HUES64 (cell line): Measurements from ENCODE around the gene OR5P2. TPM values are rescaled to one million over a fixed set of nuclear protein-coding genes. Genes with fewer than 3 reads are reported as not detected.
"Not testable (repeated sequence)": the region's sequence is repeated elsewhere in the genome, so short reads cannot be mapped to it uniquely, and the experiment has no call there.

ENCODE experiments used
- H3K27ac ChIP-seq: 2 replicates; pipeline ENCODE4 v1.7.0; 2013; ENCODE audit warnings: low read depth, low read length, inconsistent platforms
- H3K27me3 ChIP-seq: 2 replicates; pipeline ENCODE4 v1.6.1; 2013; ENCODE audit warnings: mild to moderate bottlenecking, low read length; ENCODE audit not compliant: insufficient read depth
- H3K36me3 ChIP-seq: 2 replicates; pipeline ENCODE4 v1.6.1; 2013; ENCODE audit warnings: mild to moderate bottlenecking, low read length; ENCODE audit not compliant: insufficient read depth
- H3K4me1 ChIP-seq: 2 replicates; pipeline ENCODE4 v1.6.1; 2013; ENCODE audit warnings: mild to moderate bottlenecking, low read length, moderate library complexity; ENCODE audit not compliant: insufficient read depth
- H3K4me3 ChIP-seq: 2 replicates; pipeline ENCODE4 v1.5.1; 2013; ENCODE audit warnings: mild to moderate bottlenecking, low read length, moderate library complexity
- H3K9ac ChIP-seq: 2 replicates; pipeline ENCODE4 v1.6.1; 2013; ENCODE audit warnings: mild to moderate bottlenecking, low read depth, low read length
- H3K9me3 ChIP-seq: 2 replicates; pipeline ENCODE4 v1.6.1; 2013; ENCODE audit warnings: low read depth, low read length; ENCODE audit not compliant: insufficient read depth
- WGBS: fragments of 150-250, 120-280 bp; methylation state at CpG from one replicate; pipeline ENCODE4 v1.1.7; 2013; ENCODE audit warnings: missing lambda C conversion rate; 5-methylcytosine and 5-hydroxymethylcytosine counted together
- polyA plus RNA-seq, 2 experiments: library from polyadenylated mRNA; stranded (reverse); fragments of 50-300 nt; gene quantifications; one replicate each; pipeline ENCODE4 v1.2.3, GENCODE V29; 2013

Gene OR5P2, protein sequence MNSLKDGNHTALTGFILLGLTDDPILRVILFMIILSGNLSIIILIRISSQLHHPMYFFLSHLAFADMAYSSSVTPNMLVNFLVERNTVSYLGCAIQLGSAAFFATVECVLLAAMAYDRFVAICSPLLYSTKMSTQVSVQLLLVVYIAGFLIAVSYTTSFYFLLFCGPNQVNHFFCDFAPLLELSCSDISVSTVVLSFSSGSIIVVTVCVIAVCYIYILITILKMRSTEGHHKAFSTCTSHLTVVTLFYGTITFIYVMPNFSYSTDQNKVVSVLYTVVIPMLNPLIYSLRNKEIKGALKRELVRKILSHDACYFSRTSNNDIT
- polyA plus RNA-seq (2013, experiment 1 of 2) = not detected
- not detected for polyA plus RNA-seq (2013, experiment 2 of 2)

DNA sequence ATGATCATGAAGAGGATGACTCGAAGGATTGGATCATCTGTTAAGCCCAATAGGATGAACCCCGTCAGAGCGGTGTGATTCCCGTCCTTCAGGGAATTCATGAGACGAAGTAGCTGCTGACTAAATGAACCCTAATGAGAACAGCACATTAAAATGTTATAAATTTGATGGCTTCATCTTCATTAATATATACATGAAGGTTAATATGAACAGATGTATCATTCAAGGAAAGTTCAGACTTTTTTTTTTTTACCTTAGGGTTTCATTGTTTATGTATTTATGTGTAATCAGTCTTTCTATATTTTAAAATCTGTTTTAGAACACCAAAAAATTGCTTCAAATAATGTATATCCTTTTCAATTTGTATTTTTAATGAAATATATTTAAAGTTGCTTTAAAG is at the start of gene OR5P2:
OR5P2 (minus strand) TSS at position 101 of the 400 bp plus-strand sequence; CDS start at position 101, 0 bp downstream.
- 95% methylated on average over 5 of the region's 5 CpGs for WGBS
- Histone ChIP-seq H3K4me1 (no peaks in the 10 kb centered on the region), H3K27me3 (no peaks in the 10 kb centered on the region), H3K36me3 (no peaks in the 10 kb centered on the region), H3K27ac (no peak within 1 kb of the TSS), H3K9me3 (no peaks in the 10 kb centered on the region), H3K9ac (no peak within 1 kb of the TSS), H3K4me3 (no peak within 1 kb of the TSS)

DNA sequence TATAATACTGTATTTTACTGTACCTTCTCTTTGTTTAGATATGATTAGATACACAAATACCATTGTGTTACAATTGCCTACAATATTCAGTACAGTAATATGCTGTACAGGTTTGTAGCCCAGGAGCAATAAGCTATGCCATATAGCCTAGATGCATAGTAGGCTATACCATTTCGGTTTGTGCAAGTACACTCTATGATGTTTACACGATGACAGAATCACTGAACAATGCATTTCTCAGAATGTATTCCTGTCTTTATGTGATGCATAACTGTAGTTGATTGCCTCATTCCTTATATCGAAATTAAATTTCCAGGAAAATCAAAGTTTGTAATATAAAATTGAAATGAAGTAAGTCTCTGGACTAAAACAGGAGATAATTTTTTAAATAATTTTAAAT is 49.3 kb upstream of the OR5P2 start:
- Histone ChIP-seq H3K4me1 (0 out of 2 replicates have a peak, but pooled peaks cover 3% of the 10 kb centered on the region), H3K27ac (no peak overlapping the region), H3K36me3 (no peaks in the 10 kb centered on the region), H3K4me3 (no peak overlapping the region), H3K27me3 (no peaks in the 10 kb centered on the region), H3K9ac (no peak overlapping the region), H3K9me3 (no peaks in the 10 kb centered on the region)
- WGBS = 96% methylated on average over 3 of the region's 3 CpGs

DNA sequence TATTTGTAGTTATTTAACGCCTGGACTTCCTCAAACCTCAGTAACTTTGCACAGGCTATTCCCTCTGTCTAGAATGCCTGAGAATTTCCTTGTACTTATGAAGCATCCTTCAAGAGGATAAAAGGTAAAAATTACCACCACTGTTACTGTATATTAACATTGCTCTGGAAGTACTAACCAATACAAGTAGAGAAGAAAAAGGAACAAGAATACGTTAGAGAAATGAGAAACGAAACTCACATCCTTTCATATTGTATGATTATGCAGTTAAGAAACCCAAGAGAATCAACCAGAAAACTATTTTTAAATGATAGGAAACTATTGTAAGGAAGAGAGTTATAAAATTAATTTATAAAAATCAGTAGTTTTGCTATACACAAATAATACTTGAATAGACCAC is 48.2 kb upstream of the OR5P2 start:
- Histone ChIP-seq H3K4me1 (0 out of 2 replicates have a peak, but pooled peaks cover 3% of the 10 kb centered on the region), H3K27me3 (no peaks in the 10 kb centered on the region), H3K9me3 (no peaks in the 10 kb centered on the region), H3K4me3 (no peak overlapping the region), H3K9ac (no peak overlapping the region), H3K36me3 (no peaks in the 10 kb centered on the region), H3K27ac (no peak overlapping the region)
- 91% methylated on average over 1 of the region's 3 CpGs for WGBS

DNA sequence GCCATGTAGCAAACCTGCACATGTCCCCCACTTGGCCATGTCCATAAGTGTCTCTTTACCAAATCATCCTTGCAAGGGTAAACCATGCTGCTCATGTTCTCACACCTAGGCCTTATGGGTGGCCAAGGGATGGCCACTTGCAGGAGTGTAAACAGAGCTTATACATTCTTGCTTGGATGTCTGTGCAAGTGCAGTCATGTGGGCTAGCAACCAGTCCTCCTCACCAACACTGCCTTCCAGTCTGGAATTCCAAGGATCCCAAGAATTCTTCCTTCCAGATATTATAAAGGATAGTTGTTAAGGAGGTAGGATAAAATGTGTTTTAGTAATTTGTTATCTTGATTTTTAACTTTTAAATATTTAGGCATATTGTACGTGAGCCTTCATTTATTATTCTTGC is 47.8 kb upstream of the OR5P2 start:
- 93% methylated on average over 1 of the region's 1 CpG for WGBS
- H3K9me3 ChIP-seq = no peaks in the 10 kb centered on the region
- H3K27me3 ChIP-seq = no peaks in the 10 kb centered on the region
- H3K9ac ChIP-seq = no peak overlapping the region
- H3K4me1 ChIP-seq = 0 out of 2 replicates have a peak, but pooled peaks cover 3% of the 10 kb centered on the region
- H3K27ac ChIP-seq = no peak overlapping the region
- no peaks in the 10 kb centered on the region for H3K36me3 ChIP-seq
- no peak overlapping the region for H3K4me3 ChIP-seq

DNA sequence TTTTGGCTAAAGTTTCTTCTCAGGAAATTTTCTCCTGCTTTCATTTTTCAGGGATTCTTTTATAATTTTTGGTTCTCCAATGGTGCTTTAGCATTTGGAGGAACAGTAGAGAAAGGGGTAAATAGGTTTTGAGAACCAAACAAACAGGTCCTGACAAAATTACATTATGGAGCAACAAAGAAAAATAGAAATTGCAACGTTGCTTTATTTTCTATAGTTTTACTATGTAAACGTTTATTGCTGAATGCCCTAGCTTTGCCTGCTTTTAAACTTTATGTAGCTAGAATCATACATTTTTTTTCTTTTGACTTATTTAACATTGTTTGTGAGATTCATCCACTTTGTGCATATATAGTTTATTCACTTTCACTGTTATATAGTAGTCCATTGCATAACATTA is 43.8 kb upstream of the OR5P2 start:
- Histone ChIP-seq H3K4me3 (no peak overlapping the region), H3K36me3 (no peaks in the 10 kb centered on the region), H3K9ac (no peak overlapping the region), H3K4me1 (no peaks in the 10 kb centered on the region), H3K9me3 (no peaks in the 10 kb centered on the region), H3K27ac (no peak overlapping the region), H3K27me3 (no peaks in the 10 kb centered on the region)
- WGBS = 81% methylated on average over 2 of the region's 2 CpGs

DNA sequence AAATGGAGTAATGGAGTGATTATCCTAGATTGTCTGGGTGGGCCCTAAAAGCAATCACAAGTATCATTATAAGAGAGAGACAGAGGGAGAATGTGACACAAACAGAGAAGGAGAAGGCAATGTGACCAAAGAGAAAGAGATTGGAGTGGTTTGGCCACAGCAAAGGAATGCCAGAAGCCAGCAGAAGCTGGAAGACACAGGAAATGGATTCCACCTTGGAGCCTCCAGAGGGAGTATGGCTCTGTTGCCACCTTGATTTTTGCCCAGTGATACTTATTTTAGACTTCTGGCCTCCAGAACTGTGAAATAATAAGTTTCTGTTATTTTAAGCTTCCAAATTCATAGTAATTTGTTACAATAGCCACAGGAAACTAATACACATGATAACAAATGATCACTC is 36.8 kb upstream of the OR5P2 start:
- Histone ChIP-seq H3K9me3 (no peaks in the 10 kb centered on the region), H3K9ac (no peak overlapping the region), H3K4me1 (no peaks in the 10 kb centered on the region), H3K4me3 (no peak overlapping the region), H3K27ac (no peak overlapping the region), H3K36me3 (no peaks in the 10 kb centered on the region), H3K27me3 (no peaks in the 10 kb centered on the region)

DNA sequence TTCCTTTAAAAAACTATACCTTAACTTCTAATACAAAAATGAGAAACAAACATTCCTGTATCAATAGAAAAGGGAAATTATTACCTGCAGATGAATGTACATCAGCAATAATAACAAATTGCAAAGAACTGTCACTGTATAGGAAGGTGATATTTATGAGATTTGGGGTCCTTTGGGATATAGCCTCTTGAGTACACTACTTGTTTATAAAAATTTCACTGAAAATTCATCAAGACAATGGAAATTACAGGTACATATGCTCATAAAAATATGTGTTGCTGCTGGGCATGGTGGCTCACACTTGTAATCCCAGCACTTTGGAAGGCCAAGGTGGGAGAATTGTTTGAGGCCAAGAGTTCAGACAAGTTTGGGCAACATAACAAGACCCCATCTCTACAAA is 34.0 kb upstream of the OR5P2 start, which contains the start of gene OR5P3:
OR5P3 (minus strand) TSS at position 101 of the 400 bp plus-strand sequence.
- Histone ChIP-seq H3K36me3 (no peaks in the 10 kb centered on the region), H3K27me3 (no peaks in the 10 kb centered on the region), H3K27ac (no peak within 1 kb of the TSS), H3K9ac (no peak within 1 kb of the TSS), H3K4me3 (no peak within 1 kb of the TSS), H3K4me1 (no peaks in the 10 kb centered on the region), H3K9me3 (no peaks in the 10 kb centered on the region)

DNA sequence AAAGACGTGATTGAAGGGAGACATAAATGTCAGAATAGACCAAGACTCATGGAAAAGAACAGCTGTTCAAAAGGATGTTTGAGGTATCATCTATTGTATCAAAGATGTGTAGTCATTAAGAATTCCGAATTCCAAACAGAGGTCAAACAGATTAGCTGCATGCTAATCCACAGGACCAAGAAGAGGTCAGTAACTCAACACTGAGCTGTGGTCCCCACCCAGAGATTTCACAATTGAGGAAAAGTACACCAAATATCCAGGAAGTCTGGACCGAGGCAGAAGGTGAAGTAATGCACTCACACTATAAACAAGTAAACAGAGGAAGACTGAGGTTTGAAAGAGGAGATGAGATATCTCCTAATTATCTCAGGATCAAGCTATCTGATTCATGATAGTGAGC is 29.6 kb upstream of the OR5P2 start:
- Histone ChIP-seq H3K9me3 (no peaks in the 10 kb centered on the region), H3K9ac (no peak overlapping the region), H3K4me1 (no peaks in the 10 kb centered on the region), H3K36me3 (no peaks in the 10 kb centered on the region), H3K4me3 (no peak overlapping the region), H3K27ac (no peak overlapping the region), H3K27me3 (no peaks in the 10 kb centered on the region)
- 95% methylated on average over 2 of the region's 3 CpGs for WGBS

DNA sequence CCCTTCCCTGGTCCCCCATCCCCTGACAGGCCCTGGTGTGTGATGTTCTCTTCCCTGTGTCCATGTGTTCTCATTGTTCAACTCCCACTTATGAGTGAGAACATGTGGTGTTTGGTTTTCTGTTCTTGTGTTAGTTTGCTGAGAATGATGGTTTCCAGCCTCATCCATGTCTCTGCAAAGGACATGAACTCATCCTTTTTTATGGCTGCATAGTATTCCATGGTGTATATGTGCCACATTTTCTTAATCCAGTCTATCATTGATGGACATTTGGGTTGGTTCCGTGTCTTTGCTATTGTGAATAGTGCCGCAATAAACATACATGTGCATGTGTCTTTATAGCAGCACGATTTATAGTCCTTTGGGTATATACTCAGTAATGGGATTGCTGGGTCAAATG is 23.7 kb upstream of the OR5P2 start:
- not testable (repeated sequence) for H3K4me1 ChIP-seq, H3K27me3 ChIP-seq, H3K4me3 ChIP-seq, H3K36me3 ChIP-seq, H3K27ac ChIP-seq, H3K9ac ChIP-seq
- 92% methylated on average over 3 of the region's 3 CpGs for WGBS
- H3K9me3 ChIP-seq = peaks cover 25% of the 10 kb centered on the region

DNA sequence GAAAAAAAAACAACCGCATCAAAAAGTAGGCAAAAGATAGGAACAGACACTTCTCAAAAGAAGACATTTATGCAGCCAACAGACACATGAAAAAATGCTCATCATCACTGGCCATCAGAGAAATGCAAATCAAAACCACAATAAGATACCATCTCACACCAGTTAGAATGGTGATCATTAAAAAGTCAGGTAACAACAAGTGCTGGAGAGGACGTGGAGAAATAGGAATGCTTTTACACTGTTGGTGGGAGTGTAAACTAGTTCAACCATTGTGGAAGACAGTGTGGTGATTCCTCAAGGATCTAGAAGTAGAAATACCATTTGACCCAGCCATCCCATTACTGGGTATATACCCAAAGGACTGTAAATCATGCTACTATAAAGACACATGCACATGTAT is 18.2 kb upstream of the OR5P2 start:
- H3K27ac ChIP-seq, H3K27me3 ChIP-seq, H3K4me3 ChIP-seq, H3K9ac ChIP-seq, H3K36me3 ChIP-seq, H3K4me1 ChIP-seq: not testable (repeated sequence)
- H3K9me3 ChIP-seq = peaks cover 25% of the 10 kb centered on the region
- 100% methylated on average over 2 of the region's 2 CpGs for WGBS

DNA sequence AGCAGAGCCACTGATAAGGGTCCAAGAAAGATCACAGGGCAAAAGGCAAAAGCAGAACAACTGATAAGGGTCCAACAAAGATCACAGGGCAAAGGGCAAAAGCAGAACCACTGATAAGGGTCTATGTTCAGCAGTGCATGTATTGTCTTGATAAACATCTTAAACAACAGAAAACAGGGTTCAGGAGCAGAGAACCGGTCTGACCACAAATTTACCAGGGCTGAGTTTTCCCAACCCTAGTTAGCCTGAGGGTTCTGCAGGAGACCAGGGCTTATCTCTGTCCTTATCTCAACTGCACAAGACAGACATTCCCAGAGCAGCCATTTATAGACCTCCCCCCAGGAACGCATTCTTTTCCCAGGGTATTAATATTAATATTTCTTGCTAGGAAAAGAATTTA is 13.6 kb upstream of the OR5P2 start:
- H3K27ac ChIP-seq, H3K36me3 ChIP-seq, H3K27me3 ChIP-seq, H3K4me3 ChIP-seq, H3K4me1 ChIP-seq, H3K9ac ChIP-seq: not testable (repeated sequence)
- 86% methylated on average over 1 of the region's 2 CpGs for WGBS
- H3K9me3 ChIP-seq = peaks cover 18% of the 10 kb centered on the region; the same call in 1 of the 2 replicates

DNA sequence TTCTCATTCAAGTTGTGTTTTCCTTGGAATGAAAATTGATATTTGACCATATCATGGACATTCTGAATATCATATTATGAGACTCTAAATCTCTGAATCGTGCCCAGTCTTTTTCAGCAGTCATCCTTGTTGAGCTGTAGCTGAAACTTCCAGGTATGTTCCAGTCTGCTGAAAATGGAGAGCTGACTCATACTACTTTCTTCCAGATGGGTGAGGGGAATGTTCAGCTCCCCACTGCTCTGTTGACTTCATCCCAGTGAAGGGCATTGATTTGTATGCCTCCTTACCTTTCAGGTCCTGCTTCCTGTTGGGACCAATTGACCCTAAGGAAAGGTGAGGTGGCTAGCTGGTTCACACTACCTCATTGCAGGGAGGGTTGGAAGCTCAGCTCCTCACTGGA is 3.5 kb downstream of the OR5P2 start:
- Histone ChIP-seq H3K9me3 (no peaks in the 10 kb centered on the region), H3K27ac (no peak overlapping the region), H3K4me3 (no peak overlapping the region), H3K36me3 (no peaks in the 10 kb centered on the region), H3K4me1 (no peaks in the 10 kb centered on the region), H3K9ac (no peak overlapping the region), H3K27me3 (no peaks in the 10 kb centered on the region)
- WGBS = 85% methylated on average over 1 of the region's 1 CpG
